Adipocyte (in vitro differentiated cells): Measurements from ENCODE around the gene C20orf96.
A peak's percentile ranks its signal among the peaks of the same experiment; 100 is the strongest.

Experiments
- DNase-seq: peaks from one replicate; pipeline ENCODE4 v3.0.0-alpha.2; 2015; ENCODE audit warnings: low read depth
- H3K27me3 ChIP-seq: replicated peaks from 2 replicates; pipeline ENCODE4 v1.7.0; 2013; ENCODE audit warnings: mild to moderate bottlenecking, low read length, moderate library complexity; ENCODE audit not compliant: control insufficient read depth, insufficient read depth
- H3K36me3 ChIP-seq: 2 replicates; pipeline ENCODE4 v1.7.0; 2013; ENCODE audit warnings: low read length, mild to moderate bottlenecking, moderate library complexity; ENCODE audit not compliant: control insufficient read depth, insufficient read depth, severe bottlenecking
- H3K4me1 ChIP-seq: 2 replicates; pipeline ENCODE4 v1.7.0; 2013; ENCODE audit warnings: mild to moderate bottlenecking, low read length, moderate library complexity; ENCODE audit not compliant: control insufficient read depth, insufficient read depth
- H3K4me3 ChIP-seq: 2 replicates; pipeline ENCODE4 v1.7.0; 2013; ENCODE audit warnings: mild to moderate bottlenecking, low read length, moderate library complexity
- H3K9ac ChIP-seq: 2 replicates; pipeline ENCODE4 v1.7.0; 2013; ENCODE audit warnings: mild to moderate bottlenecking, low read length, moderate library complexity
- H3K9me3 ChIP-seq: 2 replicates; pipeline ENCODE4 v1.7.0; 2013; ENCODE audit warnings: mild to moderate bottlenecking, low read length, moderate library complexity; ENCODE audit not compliant: control insufficient read depth

C20orf96 gene

GRCh38 chr20:295804-296203, 5.3 kb upstream of the C20orf96 start:
- H3K36me3 ChIP-seq = no peaks in the 10 kb centered on the region
- H3K4me3 ChIP-seq = no peak overlapping the region
- H3K9me3 ChIP-seq = no peaks in the 10 kb centered on the region
- no peaks in the 10 kb centered on the region for H3K27me3 ChIP-seq
- H3K4me1 ChIP-seq = peaks cover 37% of the 10 kb centered on the region
- no peak for DNase-seq
- no peak overlapping the region for H3K9ac ChIP-seq

GRCh38 chr20:294602-295001, 4.1 kb upstream of the C20orf96 start:
- H3K4me1 ChIP-seq = peaks cover 34% of the 10 kb centered on the region
- no peaks in the 10 kb centered on the region for H3K27me3 ChIP-seq
- H3K9me3 ChIP-seq = no peaks in the 10 kb centered on the region
- H3K36me3 ChIP-seq = no peaks in the 10 kb centered on the region
- no peak for DNase-seq
- no peak overlapping the region for H3K9ac ChIP-seq
- H3K4me3 ChIP-seq = no peak overlapping the region

GRCh38 chr20:289693-290083, 862 bp downstream of the C20orf96 start:
- Histone ChIP-seq H3K9ac (peak overlapping the region; percentile 94), H3K27me3 (no peaks in the 10 kb centered on the region), H3K9me3 (no peaks in the 10 kb centered on the region), H3K36me3 (no peaks in the 10 kb centered on the region), H3K4me3 (peak overlapping the region; percentile 97), H3K4me1 (peaks cover 20% of the 10 kb centered on the region)
- DNase-seq = no peak

- H3K4me3 ChIP-seq = peak overlapping the region; percentile 97
- DNase-seq = no peak
- no peaks in the 10 kb centered on the region for H3K36me3 ChIP-seq
- peaks cover 20% of the 10 kb centered on the region for H3K4me1 ChIP-seq
- H3K9me3 ChIP-seq = no peaks in the 10 kb centered on the region
- no peaks in the 10 kb centered on the region for H3K27me3 ChIP-seq
- no peak overlapping the region for H3K9ac ChIP-seq
These were observed 1.4 kb downstream of the C20orf96 start for GRCh38 chr20:288956-289692.

GRCh38 chr20:286508-286907, 4.0 kb downstream of the C20orf96 start:
- no peaks in the 10 kb centered on the region for H3K27me3 ChIP-seq
- no peak overlapping the region for H3K9ac ChIP-seq
- peaks cover 13% of the 10 kb centered on the region for H3K4me1 ChIP-seq
- H3K9me3 ChIP-seq = no peaks in the 10 kb centered on the region
- DNase-seq = no peak
- H3K4me3 ChIP-seq = no peak overlapping the region
- no peaks in the 10 kb centered on the region for H3K36me3 ChIP-seq

GRCh38 chr20:284172-284571, 6.4 kb downstream of the C20orf96 start:
- Histone ChIP-seq H3K9me3 (no peaks in the 10 kb centered on the region), H3K9ac (no peak overlapping the region), H3K27me3 (no peaks in the 10 kb centered on the region), H3K36me3 (no peaks in the 10 kb centered on the region), H3K4me1 (no peaks in the 10 kb centered on the region), H3K4me3 (no peak overlapping the region)
- no peak for DNase-seq

- Histone ChIP-seq H3K4me3 (peak overlapping the region; percentile 61), H3K36me3 (peaks cover 3% of the 10 kb centered on the region), H3K9me3 (no peaks in the 10 kb centered on the region), H3K27me3 (no peaks in the 10 kb centered on the region), H3K4me1 (no peaks in the 10 kb centered on the region), H3K9ac (peak overlapping the region; percentile 20)
- DNase-seq = no peak
These were observed 11.7 kb downstream of the C20orf96 start for GRCh38 chr20:278607-279571.

- Histone ChIP-seq H3K27me3 (no peaks in the 10 kb centered on the region), H3K4me3 (no peak overlapping the region), H3K9ac (no peak overlapping the region), H3K4me1 (no peaks in the 10 kb centered on the region), H3K9me3 (no peaks in the 10 kb centered on the region), H3K36me3 (peaks cover 3% of the 10 kb centered on the region)
- DNase-seq = no peak
These were observed 12.4 kb downstream of the C20orf96 start for GRCh38 chr20:278181-278580.

GRCh38 chr20:277496-277781, 13.1 kb downstream of the C20orf96 start:
- no peaks in the 10 kb centered on the region for H3K27me3 ChIP-seq
- no peaks in the 10 kb centered on the region for H3K4me1 ChIP-seq
- peaks cover 3% of the 10 kb centered on the region for H3K36me3 ChIP-seq
- DNase-seq = no peak
- H3K9me3 ChIP-seq = no peaks in the 10 kb centered on the region
- H3K9ac ChIP-seq = no peak overlapping the region
- H3K4me3 ChIP-seq = no peak overlapping the region

GRCh38 chr20:276620-277495, 13.7 kb downstream of the C20orf96 start:
- no peak overlapping the region for H3K4me3 ChIP-seq
- H3K9me3 ChIP-seq = no peaks in the 10 kb centered on the region
- peaks cover 3% of the 10 kb centered on the region for H3K36me3 ChIP-seq
- no peaks in the 10 kb centered on the region for H3K27me3 ChIP-seq
- H3K9ac ChIP-seq = no peak overlapping the region
- no peak for DNase-seq
- no peaks in the 10 kb centered on the region for H3K4me1 ChIP-seq

- no peaks in the 10 kb centered on the region for H3K4me1 ChIP-seq
- no peak for DNase-seq
- H3K9me3 ChIP-seq = no peaks in the 10 kb centered on the region
- H3K9ac ChIP-seq = no peak overlapping the region
- peaks cover 3% of the 10 kb centered on the region for H3K36me3 ChIP-seq
- no peak overlapping the region for H3K4me3 ChIP-seq
- H3K27me3 ChIP-seq = no peaks in the 10 kb centered on the region
These were observed 14.8 kb downstream of the C20orf96 start for GRCh38 chr20:275791-276190.
